ENCODE data around the gene WDR91. TPM values are rescaled to one million over a fixed set of nuclear protein-coding genes. Genes with fewer than 3 reads are reported as not detected.

WDR91 gene
- total RNA-seq, 3 donors from 2014 or later (not counting 1 experiment from before 2014, with no cell fraction given), result 28.7 to 42.0 (median 39.2) TPM

DNA sequence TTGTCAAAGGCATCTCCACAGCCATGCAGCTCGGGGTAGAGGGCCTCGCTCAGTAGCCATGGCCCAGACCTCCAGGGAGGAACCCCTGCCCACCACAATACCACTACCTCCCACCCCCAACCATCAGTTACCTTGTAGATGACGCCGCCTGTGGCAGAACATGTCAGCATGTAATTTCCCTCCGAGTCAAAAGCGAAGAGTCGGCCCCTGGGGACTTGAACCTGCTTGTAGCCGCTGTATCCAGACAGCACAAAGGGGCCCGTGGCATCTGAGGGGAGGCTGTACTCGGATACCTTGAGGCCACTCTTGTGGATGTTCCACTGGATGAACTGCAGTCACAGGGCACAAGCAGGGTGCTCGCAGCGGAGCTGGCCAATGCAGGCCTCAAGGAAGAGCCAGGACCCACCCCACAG is 24.5 kb downstream of the WDR91 start:
- no peak for DNase-seq
- no peak for ATAC-seq
- no peak overlapping the region for H3K27ac Mint-ChIP-seq

DNA sequence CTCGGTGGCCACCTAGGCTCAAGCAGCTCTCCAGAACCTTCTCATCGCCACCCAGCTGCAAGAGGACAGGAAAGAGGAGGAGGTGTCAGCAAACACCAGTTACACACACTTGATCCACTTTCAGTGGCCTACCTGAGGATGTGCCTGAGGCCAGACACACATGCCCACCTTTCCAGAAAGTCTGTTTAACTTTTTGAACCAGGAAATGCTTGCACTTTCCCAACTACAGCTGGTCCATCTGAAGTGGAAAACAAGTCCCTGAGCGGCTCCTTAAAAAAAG is 25.1 kb downstream of the WDR91 start:
- TF ChIP-seq, protein P1, sequence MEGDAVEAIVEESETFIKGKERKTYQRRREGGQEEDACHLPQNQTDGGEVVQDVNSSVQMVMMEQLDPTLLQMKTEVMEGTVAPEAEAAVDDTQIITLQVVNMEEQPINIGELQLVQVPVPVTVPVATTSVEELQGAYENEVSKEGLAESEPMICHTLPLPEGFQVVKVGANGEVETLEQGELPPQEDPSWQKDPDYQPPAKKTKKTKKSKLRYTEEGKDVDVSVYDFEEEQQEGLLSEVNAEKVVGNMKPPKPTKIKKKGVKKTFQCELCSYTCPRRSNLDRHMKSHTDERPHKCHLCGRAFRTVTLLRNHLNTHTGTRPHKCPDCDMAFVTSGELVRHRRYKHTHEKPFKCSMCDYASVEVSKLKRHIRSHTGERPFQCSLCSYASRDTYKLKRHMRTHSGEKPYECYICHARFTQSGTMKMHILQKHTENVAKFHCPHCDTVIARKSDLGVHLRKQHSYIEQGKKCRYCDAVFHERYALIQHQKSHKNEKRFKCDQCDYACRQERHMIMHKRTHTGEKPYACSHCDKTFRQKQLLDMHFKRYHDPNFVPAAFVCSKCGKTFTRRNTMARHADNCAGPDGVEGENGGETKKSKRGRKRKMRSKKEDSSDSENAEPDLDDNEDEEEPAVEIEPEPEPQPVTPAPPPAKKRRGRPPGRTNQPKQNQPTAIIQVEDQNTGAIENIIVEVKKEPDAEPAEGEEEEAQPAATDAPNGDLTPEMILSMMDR (IDR thresholded peaks at IDR 0.05), result no peak
- Mint-ChIP-seq H3K4me3 (no peak overlapping the region), H3K9me3 (peaks cover 6 to 13% of the 10 kb centered on the region in 2 donors), H3K4me1 (peaks cover 0 to 4% of the 10 kb centered on the region in 2 donors), H3K27me3 (ENCODE audit: low read depth in 2 of 2) (no peaks in the 10 kb centered on the region), H3K27ac (no peak overlapping the region), H3K36me3 (peaks cover 30% of the 10 kb centered on the region)
- no peaks in the 10 kb centered on the region for H3K4me1 ChIP-seq (ENCODE audit: control insufficient read depth, insufficient read depth, low read length)
- no peak for ATAC-seq
- 67% methylated on average over 3 of the region's 3 CpGs for WGBS (ENCODE audit: insufficient coverage)
- DNase-seq, result no peak
- H3K27ac ChIP-seq (ENCODE audit: low read length), result no peak overlapping the region
- intact Hi-C loops (cut with micrococcal nuclease), result no loop called here
- peaks cover 41% of the 10 kb centered on the region for H3K36me3 ChIP-seq (ENCODE audit: control insufficient read depth, insufficient read depth, low read length)
- no peak overlapping the region for H3K4me3 ChIP-seq (ENCODE audit: low read length)
- peaks cover 12% of the 10 kb centered on the region for H3K9me3 ChIP-seq (ENCODE audit: control insufficient read depth, insufficient read depth, low read length)
- no peaks in the 10 kb centered on the region for H3K27me3 ChIP-seq (ENCODE audit: control insufficient read depth, insufficient read depth, low read length)

More for the DNA sequence above, 24.5 kb downstream of the WDR91 start:
- Histone ChIP-seq H3K27ac (ENCODE audit: low read length) (no peak overlapping the region), H3K36me3 (ENCODE audit: control insufficient read depth, insufficient read depth, low read length) (peaks cover 46% of the 10 kb centered on the region), H3K4me3 (ENCODE audit: low read length) (no peak overlapping the region), H3K27me3 (ENCODE audit: control insufficient read depth, insufficient read depth, low read length) (no peaks in the 10 kb centered on the region), H3K9me3 (ENCODE audit: control insufficient read depth, insufficient read depth, low read length) (peaks cover 11% of the 10 kb centered on the region), H3K4me1 (ENCODE audit: control insufficient read depth, insufficient read depth, low read length) (no peaks in the 10 kb centered on the region)
- 72% methylated on average over 12 of the region's 12 CpGs for WGBS (ENCODE audit: insufficient coverage)
- H3K4me3 Mint-ChIP-seq, result no peak overlapping the region
- TF ChIP-seq, protein P1 (IDR thresholded peaks at IDR 0.05), result no peak
- no peaks in the 10 kb centered on the region for H3K27me3 Mint-ChIP-seq (ENCODE audit: low read depth in 2 of 2)
- peaks cover 26% of the 10 kb centered on the region for H3K36me3 Mint-ChIP-seq
- intact Hi-C loops (cut with micrococcal nuclease), result no loop called here
- H3K9me3 Mint-ChIP-seq, result peaks cover 2 to 7% of the 10 kb centered on the region in 2 donors
- peaks cover 0 to 4% of the 10 kb centered on the region in 2 donors for H3K4me1 Mint-ChIP-seq

DNA sequence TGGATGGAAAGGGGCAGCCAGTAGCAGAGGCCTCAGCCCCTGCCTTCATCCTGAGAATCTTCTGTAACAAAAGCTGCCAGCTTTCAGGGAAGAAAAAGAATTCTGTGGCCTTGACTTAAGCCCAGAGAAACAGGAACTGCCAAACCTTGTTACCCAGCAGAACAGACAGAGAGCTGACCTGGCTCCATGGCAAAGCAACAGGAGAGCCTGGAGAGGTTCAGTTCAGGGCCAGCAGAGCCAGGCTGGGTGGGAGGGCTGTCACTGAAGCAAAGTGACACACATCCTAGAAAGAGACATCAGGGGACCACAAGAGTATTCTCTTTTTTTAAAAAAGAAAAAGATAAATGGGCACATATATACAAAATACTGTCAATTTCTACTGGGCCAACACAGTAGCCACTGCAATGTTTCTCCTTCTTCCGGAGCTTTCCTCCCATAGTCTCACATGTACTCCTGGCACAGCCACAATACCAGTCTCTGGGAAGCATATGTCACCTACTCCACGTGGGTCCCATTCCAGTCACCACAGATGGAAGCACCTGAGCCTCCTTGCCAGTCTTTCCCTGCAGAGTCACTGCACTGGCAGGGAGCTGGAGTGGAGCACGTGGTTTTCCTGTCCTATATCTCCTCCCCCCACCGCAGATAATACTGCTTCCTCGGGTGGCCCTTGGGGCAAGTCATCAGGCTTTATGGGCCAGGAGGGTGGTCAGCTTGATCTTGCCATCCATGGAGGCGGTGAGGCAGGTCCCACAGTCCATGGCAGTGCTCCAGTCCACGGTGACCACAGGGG is 25.7 kb downstream of the WDR91 start:
- Histone ChIP-seq H3K4me3 (ENCODE audit: low read length) (no peak overlapping the region), H3K27me3 (ENCODE audit: control insufficient read depth, insufficient read depth, low read length) (no peaks in the 10 kb centered on the region), H3K27ac (ENCODE audit: low read length) (no peak overlapping the region), H3K9me3 (ENCODE audit: control insufficient read depth, insufficient read depth, low read length) (peaks cover 16% of the 10 kb centered on the region), H3K4me1 (ENCODE audit: control insufficient read depth, insufficient read depth, low read length) (no peaks in the 10 kb centered on the region), H3K36me3 (ENCODE audit: control insufficient read depth, insufficient read depth, low read length) (peaks cover 38% of the 10 kb centered on the region)
- WGBS (ENCODE audit: insufficient coverage), result 69% methylated on average over 7 of the region's 7 CpGs
- TF ChIP-seq, protein P1 (IDR thresholded peaks at IDR 0.05), result no peak
- H3K36me3 Mint-ChIP-seq, result peaks cover 28% of the 10 kb centered on the region
- H3K4me3 Mint-ChIP-seq, result no peak overlapping the region
- H3K27ac Mint-ChIP-seq, result no peak overlapping the region
- no peaks in the 10 kb centered on the region for H3K27me3 Mint-ChIP-seq (ENCODE audit: low read depth in 2 of 2)
- intact Hi-C loops (cut with micrococcal nuclease), result no loop called here
- ATAC-seq, result no peak
- H3K4me1 Mint-ChIP-seq, result peaks cover 0 to 4% of the 10 kb centered on the region in 2 donors
- DNase-seq, result no peak
- H3K9me3 Mint-ChIP-seq, result peaks cover 6 to 15% of the 10 kb centered on the region in 2 donors
